Measurements from ENCODE around the gene TICRR. TPM values are rescaled to one million over a fixed set of nuclear protein-coding genes. Genes with fewer than 3 reads are reported as not detected.

Gene TICRR
- total and polyA plus RNA-seq, 4 donors = under 0.01 to 7.3 (median 0.15) TPM

DNA sequence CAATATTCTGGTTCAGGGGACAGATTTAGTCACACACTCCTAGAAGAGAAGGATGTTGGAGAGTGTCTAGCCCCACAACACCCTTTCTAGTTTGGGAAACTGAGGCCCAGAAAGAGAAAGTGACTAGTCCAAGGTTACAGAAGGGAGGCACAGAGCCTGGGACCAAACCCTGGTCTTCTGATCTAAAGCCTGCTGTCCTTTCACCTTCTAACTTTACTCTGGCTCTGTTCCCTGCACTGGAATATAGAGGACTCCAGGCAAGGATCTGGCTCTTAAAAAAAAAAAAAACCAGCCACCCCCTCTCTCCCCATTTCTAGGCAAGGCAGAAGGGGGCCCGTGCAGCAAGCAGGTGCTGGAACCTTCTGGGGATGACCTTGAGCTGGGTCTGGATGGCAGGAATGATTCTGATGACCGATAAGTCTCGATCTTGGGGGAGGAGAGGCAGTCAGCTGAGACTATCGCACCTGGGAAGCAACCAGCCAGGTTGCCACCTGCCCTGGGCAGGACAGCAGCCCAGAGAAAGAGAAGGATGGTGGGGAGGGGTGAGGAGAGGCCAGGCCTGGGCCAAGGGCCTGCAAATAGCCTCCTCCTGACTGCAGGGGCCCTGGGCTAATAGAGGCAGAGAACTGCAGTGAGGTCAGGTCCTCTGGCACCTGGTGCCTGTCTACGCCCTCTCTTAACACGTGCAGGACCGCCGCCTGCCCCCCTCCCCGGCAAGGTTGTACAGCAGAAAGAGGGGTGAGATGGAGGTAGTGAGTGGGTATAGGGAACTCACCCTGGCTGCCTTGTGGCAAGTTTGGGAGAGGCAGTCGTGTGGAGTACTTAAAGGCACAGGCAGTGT is 48.4 kb upstream of the TICRR start:
- no peak overlapping the region for H3K4me3 ChIP-seq (ENCODE audit: low read depth in 1 of 3, low read length in 3 of 3)
- no peak overlapping the region for H3K27ac ChIP-seq (ENCODE audit: low read depth in 1 of 2, low read length in 2 of 2)
- TF ChIP-seq SP1 (IDR thresholded peaks at IDR 0.05) = no peak
- TF ChIP-seq, protein P1, sequence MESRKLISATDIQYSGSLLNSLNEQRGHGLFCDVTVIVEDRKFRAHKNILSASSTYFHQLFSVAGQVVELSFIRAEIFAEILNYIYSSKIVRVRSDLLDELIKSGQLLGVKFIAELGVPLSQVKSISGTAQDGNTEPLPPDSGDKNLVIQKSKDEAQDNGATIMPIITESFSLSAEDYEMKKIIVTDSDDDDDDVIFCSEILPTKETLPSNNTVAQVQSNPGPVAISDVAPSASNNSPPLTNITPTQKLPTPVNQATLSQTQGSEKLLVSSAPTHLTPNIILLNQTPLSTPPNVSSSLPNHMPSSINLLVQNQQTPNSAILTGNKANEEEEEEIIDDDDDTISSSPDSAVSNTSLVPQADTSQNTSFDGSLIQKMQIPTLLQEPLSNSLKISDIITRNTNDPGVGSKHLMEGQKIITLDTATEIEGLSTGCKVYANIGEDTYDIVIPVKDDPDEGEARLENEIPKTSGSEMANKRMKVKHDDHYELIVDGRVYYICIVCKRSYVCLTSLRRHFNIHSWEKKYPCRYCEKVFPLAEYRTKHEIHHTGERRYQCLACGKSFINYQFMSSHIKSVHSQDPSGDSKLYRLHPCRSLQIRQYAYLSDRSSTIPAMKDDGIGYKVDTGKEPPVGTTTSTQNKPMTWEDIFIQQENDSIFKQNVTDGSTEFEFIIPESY (IDR thresholded peaks at IDR 0.05) = no peak
- no peaks in the 10 kb centered on the region for H3K36me3 ChIP-seq (ENCODE audit: control insufficient read depth in 4 of 4, insufficient read depth in 3 of 4, low read depth in 1 of 4, low read length in 3 of 4)
- H3K4me1 ChIP-seq (ENCODE audit: control insufficient read depth in 4 of 4, insufficient read depth in 4 of 4, low read length in 3 of 4) = peaks cover 1 to 8% (median 4%) of the 10 kb centered on the region in 4 donors
- 84% methylated on average over 10 of the region's 10 CpGs for WGBS
- no peak for DNase-seq (ENCODE audit: low spot score)
- H3K9me3 ChIP-seq (ENCODE audit: control insufficient read depth in 4 of 4, low read length in 3 of 4) = no peaks in the 10 kb centered on the region
- no peak overlapping the region for H3K9ac ChIP-seq (ENCODE audit: low read depth in 1 of 2, low read length in 2 of 2)
- H3K27me3 ChIP-seq (ENCODE audit: control insufficient read depth in 4 of 4, insufficient read depth in 4 of 4, low read length in 3 of 4) = no peaks in the 10 kb centered on the region

DNA sequence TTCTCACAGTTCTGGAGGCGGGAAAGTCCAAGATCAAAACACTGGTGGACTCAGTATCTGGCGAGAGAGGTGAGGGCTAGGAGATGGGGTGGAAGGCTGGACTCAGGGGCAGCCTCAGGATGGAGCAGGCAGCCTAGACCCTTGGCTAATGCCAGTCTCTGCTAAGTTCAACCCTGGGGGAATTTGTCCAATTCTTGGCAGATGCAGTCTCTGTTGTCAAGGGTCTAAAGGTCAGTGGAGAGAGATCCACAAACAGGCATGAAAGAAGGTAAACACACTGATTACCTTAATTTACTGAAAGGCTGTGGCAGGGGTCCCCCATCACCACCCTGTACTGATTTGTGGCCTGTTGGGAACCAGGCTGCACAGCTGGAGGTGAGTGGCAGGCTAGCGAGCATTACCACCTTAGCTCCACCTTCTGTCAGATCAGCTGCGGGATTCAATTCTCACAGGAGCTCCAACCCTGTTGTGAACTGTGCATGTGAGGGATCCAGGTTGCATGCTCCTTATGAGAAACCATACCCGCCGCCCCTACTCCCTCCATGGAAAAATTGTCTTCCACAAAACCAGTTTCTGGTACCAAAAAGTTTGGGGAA is 46.4 kb upstream of the TICRR start:
- WGBS = 80% methylated on average over 6 of the region's 6 CpGs

DNA sequence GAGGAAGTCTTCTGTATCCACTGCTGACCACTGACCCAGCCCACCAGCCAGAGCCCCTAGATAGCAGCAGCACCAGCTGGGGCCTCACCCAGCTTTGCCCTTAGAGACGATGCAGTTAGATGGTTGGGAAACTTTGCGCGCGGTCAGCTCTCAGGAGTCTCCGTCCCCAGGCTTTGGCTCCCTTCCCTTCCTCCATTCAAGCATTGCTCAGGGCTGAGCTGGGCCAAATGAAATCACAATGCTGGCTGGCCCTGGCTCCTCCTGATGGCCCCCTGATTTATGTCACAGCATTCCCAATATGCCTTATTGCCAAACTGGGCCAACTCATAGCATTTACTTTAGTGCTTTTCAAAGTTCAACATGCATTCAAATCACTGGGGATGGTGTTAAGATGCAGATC is 44.3 kb upstream of the TICRR start:
- H3K27ac ChIP-seq (ENCODE audit: low read depth in 1 of 2, low read length in 2 of 2) = no peak overlapping the region
- peaks cover 1 to 8% (median 4%) of the 10 kb centered on the region in 4 donors for H3K4me1 ChIP-seq (ENCODE audit: control insufficient read depth in 4 of 4, insufficient read depth in 4 of 4, low read length in 3 of 4)
- DNase-seq (ENCODE audit: low spot score) = no peak
- H3K9ac ChIP-seq (ENCODE audit: low read depth in 1 of 2, low read length in 2 of 2) = no peak overlapping the region
- no peak overlapping the region for H3K4me3 ChIP-seq (ENCODE audit: low read depth in 1 of 3, low read length in 3 of 3)
- WGBS = 86% methylated on average over 5 of the region's 5 CpGs
- H3K27me3 ChIP-seq (ENCODE audit: control insufficient read depth in 4 of 4, insufficient read depth in 4 of 4, low read length in 3 of 4) = no peaks in the 10 kb centered on the region
- H3K36me3 ChIP-seq (ENCODE audit: control insufficient read depth in 4 of 4, insufficient read depth in 3 of 4, low read depth in 1 of 4, low read length in 3 of 4) = no peaks in the 10 kb centered on the region
- H3K9me3 ChIP-seq (ENCODE audit: control insufficient read depth in 4 of 4, low read length in 3 of 4) = no peaks in the 10 kb centered on the region
- TF ChIP-seq, protein P2, sequence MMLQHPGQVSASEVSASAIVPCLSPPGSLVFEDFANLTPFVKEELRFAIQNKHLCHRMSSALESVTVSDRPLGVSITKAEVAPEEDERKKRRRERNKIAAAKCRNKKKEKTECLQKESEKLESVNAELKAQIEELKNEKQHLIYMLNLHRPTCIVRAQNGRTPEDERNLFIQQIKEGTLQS (IDR thresholded peaks at IDR 0.05) = no peak
- no peak for TF ChIP-seq EGR1 (IDR thresholded peaks at IDR 0.05; ENCODE audit: low read depth in 2 of 2)
- TF ChIP-seq HNF4G (IDR thresholded peaks at IDR 0.05) = no peak
- TF ChIP-seq HNF4A (conservative IDR thresholded peaks at IDR 0.05) = no peak
- no peak for TF ChIP-seq RAD21 (IDR thresholded peaks at IDR 0.05)
- no peak for TF ChIP-seq RXRA (IDR thresholded peaks at IDR 0.05)
- no peak for TF ChIP-seq YY1 (IDR thresholded peaks at IDR 0.05)
- TF ChIP-seq, protein P3, sequence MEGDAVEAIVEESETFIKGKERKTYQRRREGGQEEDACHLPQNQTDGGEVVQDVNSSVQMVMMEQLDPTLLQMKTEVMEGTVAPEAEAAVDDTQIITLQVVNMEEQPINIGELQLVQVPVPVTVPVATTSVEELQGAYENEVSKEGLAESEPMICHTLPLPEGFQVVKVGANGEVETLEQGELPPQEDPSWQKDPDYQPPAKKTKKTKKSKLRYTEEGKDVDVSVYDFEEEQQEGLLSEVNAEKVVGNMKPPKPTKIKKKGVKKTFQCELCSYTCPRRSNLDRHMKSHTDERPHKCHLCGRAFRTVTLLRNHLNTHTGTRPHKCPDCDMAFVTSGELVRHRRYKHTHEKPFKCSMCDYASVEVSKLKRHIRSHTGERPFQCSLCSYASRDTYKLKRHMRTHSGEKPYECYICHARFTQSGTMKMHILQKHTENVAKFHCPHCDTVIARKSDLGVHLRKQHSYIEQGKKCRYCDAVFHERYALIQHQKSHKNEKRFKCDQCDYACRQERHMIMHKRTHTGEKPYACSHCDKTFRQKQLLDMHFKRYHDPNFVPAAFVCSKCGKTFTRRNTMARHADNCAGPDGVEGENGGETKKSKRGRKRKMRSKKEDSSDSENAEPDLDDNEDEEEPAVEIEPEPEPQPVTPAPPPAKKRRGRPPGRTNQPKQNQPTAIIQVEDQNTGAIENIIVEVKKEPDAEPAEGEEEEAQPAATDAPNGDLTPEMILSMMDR (IDR thresholded peaks at IDR 0.05; ENCODE audit: low read depth, low read length, missing input control) = no peak
- TF ChIP-seq, protein P4, sequence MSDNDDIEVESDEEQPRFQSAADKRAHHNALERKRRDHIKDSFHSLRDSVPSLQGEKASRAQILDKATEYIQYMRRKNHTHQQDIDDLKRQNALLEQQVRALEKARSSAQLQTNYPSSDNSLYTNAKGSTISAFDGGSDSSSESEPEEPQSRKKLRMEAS (IDR thresholded peaks at IDR 0.05) = no peak
- TF ChIP-seq FOXA1 (IDR thresholded peaks at IDR 0.05) = no peak
- no peak for TF ChIP-seq JUND (IDR thresholded peaks at IDR 0.05)
- no peak for TF ChIP-seq GABPA (IDR thresholded peaks at IDR 0.05 in 1 of 2, conservative IDR thresholded peaks at IDR 0.05 in 1 of 2)
- no peak for TF ChIP-seq FOXA2 (IDR thresholded peaks at IDR 0.05)

More for the DNA sequence above, 46.4 kb upstream of the TICRR start:
- Histone ChIP-seq H3K4me3 (ENCODE audit: low read depth in 1 of 3, low read length in 3 of 3) (no peak overlapping the region), H3K4me1 (ENCODE audit: control insufficient read depth in 4 of 4, insufficient read depth in 4 of 4, low read length in 3 of 4) (peaks cover 1 to 8% (median 4%) of the 10 kb centered on the region in 4 donors), H3K36me3 (ENCODE audit: control insufficient read depth in 4 of 4, insufficient read depth in 3 of 4, low read depth in 1 of 4, low read length in 3 of 4) (no peaks in the 10 kb centered on the region), H3K9ac (ENCODE audit: low read depth in 1 of 2, low read length in 2 of 2) (no peak overlapping the region), H3K27ac (ENCODE audit: low read depth in 1 of 2, low read length in 2 of 2) (no peak overlapping the region), H3K9me3 (ENCODE audit: control insufficient read depth in 4 of 4, low read length in 3 of 4) (no peaks in the 10 kb centered on the region), H3K27me3 (ENCODE audit: control insufficient read depth in 4 of 4, insufficient read depth in 4 of 4, low read length in 3 of 4) (no peaks in the 10 kb centered on the region)
- TF ChIP-seq, protein P2 (IDR thresholded peaks at IDR 0.05) = no peak
- TF ChIP-seq NR2F2 (IDR thresholded peaks at IDR 0.05) = no peak
- TF ChIP-seq YY1 (IDR thresholded peaks at IDR 0.05) = no peak
- TF ChIP-seq EGR1 (IDR thresholded peaks at IDR 0.05; ENCODE audit: low read depth in 2 of 2) = no peak
- TF ChIP-seq JUND (IDR thresholded peaks at IDR 0.05) = no peak
- TF ChIP-seq FOXA1 (IDR thresholded peaks at IDR 0.05) = no peak
- TF ChIP-seq, protein P4 (IDR thresholded peaks at IDR 0.05) = no peak
- TF ChIP-seq SP1 (IDR thresholded peaks at IDR 0.05) = peak; percentile 30
- TF ChIP-seq FOXA2 (IDR thresholded peaks at IDR 0.05) = no peak
- TF ChIP-seq RAD21 (IDR thresholded peaks at IDR 0.05) = no peak
- TF ChIP-seq HNF4A (conservative IDR thresholded peaks at IDR 0.05) = peak; percentile 65 to 66
- no peak for DNase-seq (ENCODE audit: low spot score)

Measured in liver (tissue), 9 donors.